GM19463 (cell line): ENCODE data around the gene PTPN14.

Experiments
- ATAC-seq: cut with Tn5 transposase; IDR thresholded peaks from one replicate; pipeline ENCODE4 v1.9.1; 2021; ENCODE audit warnings: mild to moderate bottlenecking, moderate library complexity; ENCODE audit not compliant: unreplicated experiment

PTPN14 gene

GRCh38 chr1:214319938-214320337, 231.5 kb downstream of the PTPN14 start:
- no peak for ATAC-seq

- no peak for ATAC-seq
Measured at GRCh38 chr1:214318956-214319736, 232.3 kb downstream of the PTPN14 start.

- ATAC-seq, result no peak
Measured at GRCh38 chr1:214318356-214318755, 233.0 kb downstream of the PTPN14 start.

- ATAC-seq, result no peak
Measured at GRCh38 chr1:214317734-214318133, 233.7 kb downstream of the PTPN14 start.

- no peak for ATAC-seq
Measured at GRCh38 chr1:214317300-214317699, 234.1 kb downstream of the PTPN14 start.

GRCh38 chr1:214316593-214316992, 234.8 kb downstream of the PTPN14 start:
- no peak for ATAC-seq

- ATAC-seq, result no peak
Measured at GRCh38 chr1:214314178-214314843, 237.1 kb downstream of the PTPN14 start.

GRCh38 chr1:214312530-214313051, 238.8 kb downstream of the PTPN14 start:
- no peak for ATAC-seq

- no peak for ATAC-seq
Measured at GRCh38 chr1:214310777-214311690, 240.4 kb downstream of the PTPN14 start.

- peak; percentile 60 for ATAC-seq
Measured at GRCh38 chr1:214310010-214310409, 241.4 kb downstream of the PTPN14 start.

- ATAC-seq, result no peak
Measured at GRCh38 chr1:214306269-214306668, 245.1 kb downstream of the PTPN14 start.

- ATAC-seq, result no peak
Measured at GRCh38 chr1:214305164-214305751, 246.1 kb downstream of the PTPN14 start.

GRCh38 chr1:214303141-214303930, 248.1 kb downstream of the PTPN14 start:
- no peak for ATAC-seq

- ATAC-seq, result no peak
Measured at GRCh38 chr1:214301526-214301925, 249.9 kb downstream of the PTPN14 start.

- no peak for ATAC-seq
Measured at GRCh38 chr1:214300149-214300780, 251.1 kb downstream of the PTPN14 start.
